Body of pancreas (tissue), 4 donors: ENCODE measurements around the gene CST3.

Experiments used
- POLR2A ChIP-seq, 3 donors: fragments of 450-650 bp; IDR thresholded peaks; one replicate each; pipeline ENCODE4 v1.6.1; 2016; ENCODE audit warnings: antibody characterized with exemption in 3 of 3, mild to moderate bottlenecking in 2 of 3
- TF ChIP-seq, protein P1 (sequence below), 7 experiments: fragments of 450-650 bp in 4 of 7; fragments of 200-600 bp in 3 of 7; sonication (generic) in 3 of 7; IDR thresholded peaks; one replicate each; pipeline ENCODE4 v1.5.1; 2016 to 2019; ENCODE audit warnings: antibody characterized with exemption in 7 of 7

DNA sequence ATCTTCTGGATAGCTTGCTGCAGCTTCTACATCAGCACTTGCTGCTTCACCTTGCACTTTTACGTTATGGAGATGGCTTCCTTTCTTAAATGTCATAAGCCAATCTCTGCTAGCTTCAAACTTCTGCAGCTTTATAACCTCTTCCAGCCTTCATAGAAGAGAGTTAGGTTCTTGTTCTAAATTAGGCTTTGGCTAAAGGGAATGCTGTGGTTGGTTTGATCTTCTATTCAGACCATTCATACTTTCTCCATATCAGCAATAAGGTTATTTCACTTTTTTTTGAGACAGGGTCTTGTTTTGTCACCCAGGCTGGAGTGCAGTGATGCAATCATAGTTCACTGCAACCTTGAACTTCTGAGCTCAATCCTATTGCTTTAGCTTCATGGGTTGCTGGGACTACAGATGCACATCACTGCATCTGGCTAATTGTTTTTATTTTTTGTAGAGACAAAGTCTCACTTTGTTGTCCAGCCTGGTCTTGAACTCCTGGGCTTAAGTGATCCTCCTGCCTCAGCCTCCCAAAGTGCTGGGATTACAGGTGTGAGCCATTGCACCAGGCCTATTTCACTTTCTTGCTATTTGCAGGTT lies 12.2 kb upstream of the CST3 start:
- TF ChIP-seq, protein P1, sequence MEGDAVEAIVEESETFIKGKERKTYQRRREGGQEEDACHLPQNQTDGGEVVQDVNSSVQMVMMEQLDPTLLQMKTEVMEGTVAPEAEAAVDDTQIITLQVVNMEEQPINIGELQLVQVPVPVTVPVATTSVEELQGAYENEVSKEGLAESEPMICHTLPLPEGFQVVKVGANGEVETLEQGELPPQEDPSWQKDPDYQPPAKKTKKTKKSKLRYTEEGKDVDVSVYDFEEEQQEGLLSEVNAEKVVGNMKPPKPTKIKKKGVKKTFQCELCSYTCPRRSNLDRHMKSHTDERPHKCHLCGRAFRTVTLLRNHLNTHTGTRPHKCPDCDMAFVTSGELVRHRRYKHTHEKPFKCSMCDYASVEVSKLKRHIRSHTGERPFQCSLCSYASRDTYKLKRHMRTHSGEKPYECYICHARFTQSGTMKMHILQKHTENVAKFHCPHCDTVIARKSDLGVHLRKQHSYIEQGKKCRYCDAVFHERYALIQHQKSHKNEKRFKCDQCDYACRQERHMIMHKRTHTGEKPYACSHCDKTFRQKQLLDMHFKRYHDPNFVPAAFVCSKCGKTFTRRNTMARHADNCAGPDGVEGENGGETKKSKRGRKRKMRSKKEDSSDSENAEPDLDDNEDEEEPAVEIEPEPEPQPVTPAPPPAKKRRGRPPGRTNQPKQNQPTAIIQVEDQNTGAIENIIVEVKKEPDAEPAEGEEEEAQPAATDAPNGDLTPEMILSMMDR (IDR thresholded peaks at IDR 0.05) = no peak
- TF ChIP-seq POLR2A (IDR thresholded peaks at IDR 0.05) = no peak
